ENCODE results near the gene VSTM2L. TPM values are rescaled to one million over a fixed set of nuclear protein-coding genes. Genes with fewer than 3 reads are reported as not detected.

The VSTM2L gene
- total and polyA plus RNA-seq, 12 donors, result 1.8 to 17.2 (median 8.9) TPM

GRCh38 chr20:37871751-37872150, 31.2 kb upstream of the VSTM2L start:
- Histone ChIP-seq H3K27me3 (no peaks in the 10 kb centered on the region), H3K9me3 (no peaks in the 10 kb centered on the region), H3K4me3 (no peak overlapping the region), H3K36me3 (peaks cover 0 to 67% (median 5%) of the 10 kb centered on the region in 9 donors), H3K27ac (no peak overlapping the region), H3K4me1 (no peaks in the 10 kb centered on the region)
- ATAC-seq, result no peak
- WGBS, 2 donors, result 95 to 96% methylated on average over 13 of the region's 13 CpGs
- TF ChIP-seq CTCF (IDR thresholded peaks at IDR 0.05), result no peak
- intact Hi-C loops (cut with DNase I), result no loop called here
- DNase-seq, result no peak

GRCh38 chr20:37872161-37872560, 30.8 kb upstream of the VSTM2L start:
- Histone ChIP-seq H3K27me3 (no peaks in the 10 kb centered on the region), H3K4me1 (no peaks in the 10 kb centered on the region), H3K9me3 (no peaks in the 10 kb centered on the region), H3K27ac (no peak overlapping the region), H3K4me3 (no peak overlapping the region), H3K36me3 (peaks cover 0 to 64% (median 5%) of the 10 kb centered on the region in 9 donors)
- 72 to 85% methylated on average over 9 of the region's 9 CpGs for WGBS, 2 donors
- no peak for ATAC-seq
- intact Hi-C loops (cut with DNase I), result no loop called here
- DNase-seq, result no peak
- no peak for TF ChIP-seq CTCF (IDR thresholded peaks at IDR 0.05)

GRCh38 chr20:37873884-37874283, 29.0 kb upstream of the VSTM2L start:
- no peak overlapping the region for H3K4me3 ChIP-seq
- H3K27me3 ChIP-seq, result no peaks in the 10 kb centered on the region
- H3K27ac ChIP-seq, result no peak overlapping the region
- ATAC-seq (no peak), DNase-seq (no peak)
- intact Hi-C loops (cut with DNase I), result no loop called here
- H3K9me3 ChIP-seq, result no peaks in the 10 kb centered on the region
- H3K36me3 ChIP-seq, result peaks cover 0 to 49% (median 5%) of the 10 kb centered on the region in 9 donors
- peaks cover 0 to 11% (median 0%) of the 10 kb centered on the region in 9 donors for H3K4me1 ChIP-seq
- TF ChIP-seq CTCF (IDR thresholded peaks at IDR 0.05), result no peak
- 97% methylated on average over 11 of the region's 11 CpGs for WGBS, 2 donors

- H3K27me3 ChIP-seq, result no peaks in the 10 kb centered on the region
- no peaks in the 10 kb centered on the region for H3K9me3 ChIP-seq
- peaks cover 0 to 42% (median 5%) of the 10 kb centered on the region in 9 donors for H3K36me3 ChIP-seq
- DNase-seq, result no peak
- intact Hi-C loops (cut with DNase I), result no loop called here
- H3K4me1 ChIP-seq, result peaks cover 0 to 21% (median 3%) of the 10 kb centered on the region in 9 donors
- H3K27ac ChIP-seq, result no peak overlapping the region
- TF ChIP-seq CTCF (IDR thresholded peaks at IDR 0.05), result no peak
- no peak overlapping the region for H3K4me3 ChIP-seq
- ATAC-seq, result no peak
- 91 to 93% methylated on average over 24 of the region's 24 CpGs for WGBS, 2 donors
Observed at GRCh38 chr20:37875460-37876175, 27.3 kb upstream of the VSTM2L start.
